ENCODE data around the gene AKAP8.
"Not testable (repeated sequence)": the region's sequence is repeated elsewhere in the genome, so short reads cannot be mapped to it uniquely, and the experiment has no call there.

The AKAP8 gene

GRCh38 chr19:15403151-15403531 is 23.6 kb upstream of the AKAP8 start:
- DNase-seq = no peak

- DNase-seq = no peak
Observed at GRCh38 chr19:15402411-15403150, 23.0 kb upstream of the AKAP8 start.

GRCh38 chr19:15401397-15401710 is 21.8 kb upstream of the AKAP8 start:
- no peak for DNase-seq

- DNase-seq = no peak
Observed at GRCh38 chr19:15400521-15401396, 21.2 kb upstream of the AKAP8 start.

- no peak for DNase-seq
Observed at GRCh38 chr19:15399635-15400034, 20.0 kb upstream of the AKAP8 start.

- no peak for DNase-seq
Observed at GRCh38 chr19:15399234-15399515, 19.6 kb upstream of the AKAP8 start.

GRCh38 chr19:15398501-15399233 is 19.1 kb upstream of the AKAP8 start:
- DNase-seq = no peak

- no peak for DNase-seq
Observed at GRCh38 chr19:15397782-15398181, 18.2 kb upstream of the AKAP8 start.

- DNase-seq = no peak
Observed at GRCh38 chr19:15397236-15397635, 17.6 kb upstream of the AKAP8 start.

- no peak for DNase-seq
Observed at GRCh38 chr19:15396436-15396835, 16.8 kb upstream of the AKAP8 start.

GRCh38 chr19:15395251-15395650 is 15.7 kb upstream of the AKAP8 start:
- not testable (repeated sequence) for DNase-seq

- DNase-seq = no peak
Observed at GRCh38 chr19:15394426-15394825, 14.8 kb upstream of the AKAP8 start.

- DNase-seq = no peak
Observed at GRCh38 chr19:15393963-15394362, 14.4 kb upstream of the AKAP8 start.

GRCh38 chr19:15390814-15391213 is 11.2 kb upstream of the AKAP8 start:
- DNase-seq = no peak

- DNase-seq = no peak
Observed at GRCh38 chr19:15381864-15382263, 2.3 kb upstream of the AKAP8 start.

GRCh38 chr19:15381429-15381828 is 1.8 kb upstream of the AKAP8 start:
- no peak for DNase-seq

- no peak for DNase-seq
Observed at GRCh38 chr19:15379999-15380647, 536 bp upstream of the AKAP8 start.

GRCh38 chr19:15378534-15379082 is 979 bp downstream of the AKAP8 start:
- DNase-seq = peak in 1 of 4 experiments; percentile 30

- DNase-seq = no peak
Observed at GRCh38 chr19:15374796-15375440, 4.7 kb downstream of the AKAP8 start.

- no peak for DNase-seq
Observed at GRCh38 chr19:15374105-15374651, 5.4 kb downstream of the AKAP8 start.

GRCh38 chr19:15373644-15374043 is 5.9 kb downstream of the AKAP8 start:
- no peak for DNase-seq

- DNase-seq = no peak
Observed at GRCh38 chr19:15372891-15373301, 6.7 kb downstream of the AKAP8 start.

Measured in activated naive CD4-positive, alpha-beta T cell (primary cell).